GM23338 (cell line): Measurements from ENCODE around the gene ZNF766. TPM values are rescaled to one million over a fixed set of nuclear protein-coding genes. Genes with fewer than 3 reads are reported as not detected.

Experiments used
- ETS1 ChIP-seq: IDR thresholded peaks from 2 replicates; pipeline ENCODE4 v1.6.1; 2016; ENCODE audit warnings: antibody characterized with exemption
- EZH2 ChIP-seq: fragments of 200-600 bp; sonication (generic); IDR thresholded peaks from one replicate; pipeline ENCODE4 v1.8.0; 2017; ENCODE audit warnings: antibody characterized with exemption, mild to moderate bottlenecking, low read depth; ENCODE audit not compliant: unreplicated experiment
- POLR2AphosphoS5 ChIP-seq: IDR thresholded peaks from 2 replicates; pipeline ENCODE4 v1.6.1; 2016; ENCODE audit warnings: antibody characterized with exemption, low read depth
- REST ChIP-seq: IDR thresholded peaks from one replicate; pipeline ENCODE4 v1.6.1; 2018; ENCODE audit warnings: antibody characterized with exemption; ENCODE audit not compliant: unreplicated experiment
- STAT1 ChIP-seq: IDR thresholded peaks from one replicate; pipeline ENCODE4 v1.6.1; 2016; ENCODE audit warnings: antibody characterized with exemption; ENCODE audit not compliant: unreplicated experiment
- ZNF114 ChIP-seq: fragments of 250-450 bp; sonication (Bioruptor Pico); IDR thresholded peaks from 2 replicates; pipeline ENCODE4 v1.5.0; 2020; ENCODE audit warnings: mild to moderate bottlenecking, moderate library complexity
- microRNA counts: library from miRNA; unstranded; fragments of <30 nt; microRNA quantifications from one replicate; lab custom pipeline; 2017
- microRNA-seq: library from miRNA; unstranded; fragments of <30 nt; microRNA quantifications from one replicate; pipeline ENCODE4, GENCODE V29; 2017
- polyA plus RNA-seq: library from polyadenylated mRNA; unstranded; fragments of >200 nt; fragmentation: Nextera tagmentation; extraction: Ambion mirVana; gene quantifications from 2 replicates; pipeline ENCODE4 v1.2.1, GENCODE V29; 2016
- small RNA-seq: library from RNA; depleted of rRNA; stranded (forward); fragments of <200 nt; gene quantifications from one replicate; pipeline ENCODE3, GENCODE V24; 2014; ENCODE audit warnings: low replicate concordance
- total RNA-seq: library from RNA; depleted of rRNA; stranded (reverse); fragments of >200 nt; shearing (Covaris generic); gene quantifications from 2 replicates; pipeline ENCODE4 v1.2.3, GENCODE V29; 2014; rRNA removed

The ZNF766 gene
- total and polyA plus RNA-seq, 2 experiments from 2014 or later = 22.1 to 29.3 TPM

GRCh38 chr19:52345162-52345561, 75.8 kb downstream of the ZNF766 start (continued):
- no peak for TF ChIP-seq REST
- no peak for TF ChIP-seq ZNF114 (CRISPR knock-in tag)
- no peak for TF ChIP-seq ETS1
- TF ChIP-seq STAT1 = no peak
- no peak for TF ChIP-seq POLR2AphosphoS5
- TF ChIP-seq EZH2 = no peak

MicroRNAs within 50 kb of the gene (microRNA counts, 767-probe panel; counts per million panel counts)
- not detected for microRNA hsa-miR-643 (lab: Ali Mortazavi, UCI)

Small RNA genes within 50 kb of the gene (microRNA-seq; reads per million reads assigned to microRNA genes)
- gene MIR643 (1.1 reads per million), gene MIR6801 (not detected)

Small RNA genes within 50 kb of the gene (small RNA-seq; reads per million reads assigned to genes)
- gene MIR643 (not detected), gene MIR6801 (not detected), gene RF00019 (not detected)

Other genes with a start within 250 kb of the ZNF766 start
- gene ZNF614, start 241.2 kb upstream of the ZNF766 start, total RNA-seq = 21.6 and 26.2 TPM in 2 replicates
- 7.8 and 9.1 TPM in 2 replicates for gene ZNF614, start 241.2 kb upstream of the ZNF766 start, polyA plus RNA-seq
- gene ZNF432, start 220.7 kb upstream of the ZNF766 start, total RNA-seq = 9.0 and 13.2 TPM in 2 replicates
- gene ZNF432, start 220.7 kb upstream of the ZNF766 start, polyA plus RNA-seq = 3.3 and 3.8 TPM in 2 replicates
- gene ZNF841, start 173.8 kb upstream of the ZNF766 start, total RNA-seq = 12.8 and 20.0 TPM in 2 replicates
- gene ZNF841, start 173.8 kb upstream of the ZNF766 start, polyA plus RNA-seq = 3.8 and 5.3 TPM in 2 replicates
- gene ZNF616, start 129.6 kb upstream of the ZNF766 start, total RNA-seq = 28.3 and 28.8 TPM in 2 replicates
- gene ZNF616, start 129.6 kb upstream of the ZNF766 start, polyA plus RNA-seq = 10.4 and 13.3 TPM in 2 replicates
- gene ZNF836, start 98.0 kb upstream of the ZNF766 start, total RNA-seq = 15.7 and 18.6 TPM in 2 replicates
- 9.8 and 11.8 TPM in 2 replicates for gene ZNF836, start 98.0 kb upstream of the ZNF766 start, polyA plus RNA-seq
- gene PPP2R1A, start 79.5 kb upstream of the ZNF766 start, total RNA-seq = 345 and 381 TPM in 2 replicates
- 212 and 238 TPM in 2 replicates for gene PPP2R1A, start 79.5 kb upstream of the ZNF766 start, polyA plus RNA-seq
- 34.1 and 39.4 TPM in 2 replicates for gene ZNF480, start 27.6 kb downstream of the ZNF766 start, total RNA-seq
- gene ZNF480, start 27.6 kb downstream of the ZNF766 start, polyA plus RNA-seq = 28.8 and 37.9 TPM in 2 replicates
- 5.3 and 6.3 TPM in 2 replicates for gene ZNF610, start 66.7 kb downstream of the ZNF766 start, total RNA-seq
- 4.7 and 5.3 TPM in 2 replicates for gene ZNF610, start 66.7 kb downstream of the ZNF766 start, polyA plus RNA-seq
- gene ZNF880, start 100.3 kb downstream of the ZNF766 start, total RNA-seq = 49.1 and 60.6 TPM in 2 replicates
- gene ZNF880, start 100.3 kb downstream of the ZNF766 start, polyA plus RNA-seq = 56.3 and 57.4 TPM in 2 replicates
- 25.5 and 38.6 TPM in 2 replicates for gene ZNF528, start 128.3 kb downstream of the ZNF766 start, total RNA-seq
- gene ZNF528, start 128.3 kb downstream of the ZNF766 start, polyA plus RNA-seq = 30.0 and 32.8 TPM in 2 replicates
- 0.10 TPM in 1 of 2 replicates, not detected in the other for gene ZNF534, start 159.6 kb downstream of the ZNF766 start, total RNA-seq
- 0.23 and 1.0 TPM in 2 replicates for gene ZNF534, start 159.6 kb downstream of the ZNF766 start, polyA plus RNA-seq
- 11.9 and 23.9 TPM in 2 replicates for gene ZNF578, start 184.0 kb downstream of the ZNF766 start, total RNA-seq
- gene ZNF578, start 184.0 kb downstream of the ZNF766 start, polyA plus RNA-seq = 2.9 and 4.1 TPM in 2 replicates